Calu3 (cell line): ENCODE data around the gene YOD1. TPM values are rescaled to one million over a fixed set of nuclear protein-coding genes. Genes with fewer than 3 reads are reported as not detected.
A peak's percentile ranks its signal among the peaks of the same experiment; 100 is the strongest.

Experiments used
- BruUV-seq: library from RNA; stranded (reverse); fragments of 400-500 nt; replicated peaks from 2 replicates; lab custom pipeline; 2021; lab: Mats Ljungman, UMichigan
- CTCF ChIA-PET: fragments of 300-600 bp; sonication (Branson Sonifier 250); formaldehyde crosslinking; loops from one replicate; lab custom pipeline; 2022; ENCODE audit warnings: antibody characterized with exemption; lab: Charles Lee
- DNase-seq: peaks from one replicate; pipeline ENCODE4 v3.0.0; 2022
- H3K27ac Mint-ChIP-seq: one replicate; pipeline ENCODE4 v1.8.0; 2022; ENCODE audit warnings: mixed read lengths; ENCODE audit not compliant: unreplicated experiment
- H3K27me3 Mint-ChIP-seq: one replicate; pipeline ENCODE4 v1.8.0; 2022; ENCODE audit warnings: mixed read lengths; ENCODE audit not compliant: unreplicated experiment
- H3K36me3 Mint-ChIP-seq: one replicate; pipeline ENCODE4 v1.8.0; 2022; ENCODE audit warnings: mild to moderate bottlenecking, moderate library complexity, mixed read lengths; ENCODE audit not compliant: insufficient read depth, unreplicated experiment
- H3K4me1 Mint-ChIP-seq: one replicate; pipeline ENCODE4 v1.8.0; 2022; ENCODE audit warnings: mild to moderate bottlenecking, low read depth, mixed read lengths; ENCODE audit not compliant: unreplicated experiment
- H3K4me3 Mint-ChIP-seq: one replicate; pipeline ENCODE4 v1.8.0; 2022; ENCODE audit warnings: mild to moderate bottlenecking, low read depth, moderate library complexity, mixed read lengths; ENCODE audit not compliant: unreplicated experiment
- H3K9me3 Mint-ChIP-seq: one replicate; pipeline ENCODE4 v1.8.0; 2022; ENCODE audit warnings: low read depth, mixed read lengths; ENCODE audit not compliant: unreplicated experiment
- intact Hi-C: fragments of 100-400 bp; cut with micrococcal nuclease; formaldehyde crosslinking; loops from one replicate; pipeline ENCODE4 v1.10.0; 2022; ENCODE audit not compliant: unreplicated experiment
- total RNA-seq: library from RNA; stranded (reverse); gene quantifications from 2 replicates; pipeline ENCODE4 v1.2.3, GENCODE V29; 2022
- TF ChIP-seq, protein P1 (sequence below): fragments of 200-600 bp; IDR thresholded peaks from one replicate; pipeline ENCODE4 v1.8.0; 2022; ENCODE audit warnings: antibody characterized with exemption; ENCODE audit not compliant: unreplicated experiment

YOD1 gene
- total RNA-seq, 1 experiment from 2014 or later: 22.4 TPM

DNA sequence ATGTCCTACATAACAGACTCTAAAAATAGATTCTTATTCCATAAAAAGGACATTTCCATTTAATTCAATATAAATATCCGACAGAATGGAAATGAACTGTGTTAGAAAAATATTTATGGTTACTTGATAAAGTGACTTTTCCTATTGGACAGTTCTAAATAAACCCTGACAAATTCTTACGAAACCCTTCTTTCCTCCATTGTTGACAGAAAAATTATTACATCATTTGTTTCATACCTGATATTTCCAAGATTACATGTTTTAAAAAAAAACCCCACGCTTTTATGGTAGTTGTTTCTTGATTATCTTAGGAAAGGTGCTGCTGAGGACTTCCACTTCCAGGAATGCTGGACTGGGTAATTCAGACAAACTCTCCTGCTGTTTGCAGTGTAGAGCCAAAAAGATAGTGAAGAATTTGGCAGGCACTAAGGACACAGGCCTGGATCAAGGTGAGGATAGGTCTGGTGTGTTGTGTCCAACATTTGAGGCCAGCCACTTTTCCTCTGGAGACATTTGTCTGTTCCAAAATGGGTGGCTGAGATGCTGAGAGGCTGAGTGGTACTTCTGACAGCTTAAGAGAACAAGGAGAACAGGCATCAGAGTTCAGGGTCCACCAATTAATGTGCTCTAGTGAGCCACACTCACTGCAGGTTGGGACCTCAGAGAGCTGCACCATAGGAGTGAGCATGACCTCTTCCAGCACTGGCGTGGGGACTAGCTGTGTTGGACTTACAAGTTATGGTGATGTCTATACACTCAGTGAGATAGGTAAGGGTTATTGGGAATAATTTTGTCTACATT, 11.4 kb downstream of the YOD1 start:
- no peaks in the 10 kb centered on the region for H3K9me3 Mint-ChIP-seq
- BruUV-seq: no TSS peak
- no peak overlapping the region for H3K27ac Mint-ChIP-seq

DNA sequence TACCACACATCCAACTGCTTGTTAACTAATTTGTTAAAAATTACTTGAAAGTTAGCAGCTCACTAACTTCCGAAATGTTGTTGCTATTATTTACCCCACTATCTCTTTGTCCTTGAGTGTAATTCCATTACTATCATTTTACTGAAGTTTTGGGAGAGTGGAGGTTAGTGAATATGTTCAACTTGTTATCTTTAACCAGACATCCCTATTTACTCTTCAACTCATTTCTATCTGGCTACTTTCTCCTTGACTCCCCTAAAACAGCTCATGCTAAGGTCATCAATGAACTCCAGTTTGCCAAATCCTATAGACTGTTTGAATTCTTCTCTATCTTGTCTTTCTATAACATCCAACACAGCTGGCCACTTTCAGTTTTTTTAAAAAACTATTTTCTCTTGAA, 14.1 kb downstream of the YOD1 start:
- intact Hi-C loops: no loop called here
- no peak overlapping the region for H3K4me3 Mint-ChIP-seq
- no peaks in the 10 kb centered on the region for H3K27me3 Mint-ChIP-seq
- peaks cover 20% of the 10 kb centered on the region for H3K36me3 Mint-ChIP-seq
- no peak for DNase-seq
- peaks cover 8% of the 10 kb centered on the region for H3K4me1 Mint-ChIP-seq
- H3K9me3 Mint-ChIP-seq: no peaks in the 10 kb centered on the region
- CTCF ChIA-PET: no interaction called here
- TF ChIP-seq, protein P1, sequence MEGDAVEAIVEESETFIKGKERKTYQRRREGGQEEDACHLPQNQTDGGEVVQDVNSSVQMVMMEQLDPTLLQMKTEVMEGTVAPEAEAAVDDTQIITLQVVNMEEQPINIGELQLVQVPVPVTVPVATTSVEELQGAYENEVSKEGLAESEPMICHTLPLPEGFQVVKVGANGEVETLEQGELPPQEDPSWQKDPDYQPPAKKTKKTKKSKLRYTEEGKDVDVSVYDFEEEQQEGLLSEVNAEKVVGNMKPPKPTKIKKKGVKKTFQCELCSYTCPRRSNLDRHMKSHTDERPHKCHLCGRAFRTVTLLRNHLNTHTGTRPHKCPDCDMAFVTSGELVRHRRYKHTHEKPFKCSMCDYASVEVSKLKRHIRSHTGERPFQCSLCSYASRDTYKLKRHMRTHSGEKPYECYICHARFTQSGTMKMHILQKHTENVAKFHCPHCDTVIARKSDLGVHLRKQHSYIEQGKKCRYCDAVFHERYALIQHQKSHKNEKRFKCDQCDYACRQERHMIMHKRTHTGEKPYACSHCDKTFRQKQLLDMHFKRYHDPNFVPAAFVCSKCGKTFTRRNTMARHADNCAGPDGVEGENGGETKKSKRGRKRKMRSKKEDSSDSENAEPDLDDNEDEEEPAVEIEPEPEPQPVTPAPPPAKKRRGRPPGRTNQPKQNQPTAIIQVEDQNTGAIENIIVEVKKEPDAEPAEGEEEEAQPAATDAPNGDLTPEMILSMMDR: no peak
- no TSS peak for BruUV-seq
- no peak overlapping the region for H3K27ac Mint-ChIP-seq

More for the DNA sequence above, 11.4 kb downstream of the YOD1 start:
- Mint-ChIP-seq H3K27me3 (no peaks in the 10 kb centered on the region), H3K4me1 (peaks cover 16% of the 10 kb centered on the region), H3K36me3 (peaks cover 25% of the 10 kb centered on the region), H3K4me3 (no peak overlapping the region)
- intact Hi-C loops: no loop called here
- no peak for DNase-seq
- TF ChIP-seq, protein P1: no peak
- CTCF ChIA-PET: interaction anchor here (0.7 to 1.3 kb wide), 2 partner anchors 13 to 17 kb away, joined by 3 read pairs; partner anchors contain the start of gene PFKFB2

DNA sequence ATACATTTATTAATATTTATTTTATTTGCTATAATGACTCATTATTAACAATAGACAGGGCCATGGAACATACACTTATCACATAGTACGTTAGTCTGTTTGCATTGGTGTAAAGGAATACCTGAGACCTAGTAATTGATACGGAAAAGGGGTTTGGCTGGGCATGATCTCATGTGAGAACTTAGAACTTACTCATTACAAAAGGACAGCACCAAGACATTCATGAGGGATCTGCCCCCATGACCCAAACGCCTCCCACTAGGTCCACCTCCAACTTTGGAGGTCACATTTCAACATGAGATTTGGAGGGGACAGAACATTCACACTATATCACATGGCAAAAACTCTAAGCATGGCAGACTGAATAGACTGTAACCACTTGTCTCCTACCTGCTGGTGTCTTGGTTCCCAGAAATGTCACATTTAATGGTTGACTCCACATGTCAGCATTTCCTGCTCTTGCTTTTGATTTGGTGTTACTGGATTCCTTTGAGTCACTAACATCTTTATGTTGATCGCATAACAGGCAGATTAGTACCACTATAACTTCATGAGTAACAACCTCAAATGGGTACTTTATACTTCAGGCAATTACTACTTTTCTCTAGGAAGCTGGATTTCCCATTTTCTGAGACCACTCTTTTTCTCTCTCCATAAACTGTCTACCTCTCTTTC, 15.0 kb downstream of the YOD1 start:
- BruUV-seq: no TSS peak
- no peak overlapping the region for H3K27ac Mint-ChIP-seq
- H3K4me3 Mint-ChIP-seq: no peak overlapping the region
- H3K4me1 Mint-ChIP-seq: peaks cover 8% of the 10 kb centered on the region
- peaks cover 29% of the 10 kb centered on the region for H3K36me3 Mint-ChIP-seq
- H3K9me3 Mint-ChIP-seq: no peaks in the 10 kb centered on the region
- intact Hi-C loops: no loop called here
- CTCF ChIA-PET: interaction anchor here (1.5 kb wide), 2 partner anchors 14 to 31 kb away, joined by 3 to 5 read pairs; no protein-coding TSS in a partner anchor
- TF ChIP-seq, protein P1: no peak
- H3K27me3 Mint-ChIP-seq: no peaks in the 10 kb centered on the region
- DNase-seq: no peak

DNA sequence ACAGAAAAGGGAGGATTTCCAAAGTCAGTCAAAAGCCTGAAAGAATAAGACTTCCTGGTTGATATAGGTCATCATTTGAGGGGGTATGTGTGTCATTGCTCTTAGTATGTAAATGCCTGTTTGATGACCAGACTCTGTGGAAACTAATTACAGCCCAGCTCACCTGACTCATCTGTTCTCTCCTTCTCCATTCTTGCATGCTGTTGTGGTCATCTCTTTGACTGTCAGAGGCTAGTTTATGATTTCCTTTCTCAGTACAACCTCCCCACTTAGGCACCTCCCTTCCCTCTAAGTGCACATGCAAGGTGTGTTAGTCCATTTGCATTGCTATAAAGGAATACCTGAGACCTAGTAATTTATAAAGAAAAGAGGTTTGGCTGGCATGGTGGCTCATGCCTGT, 16.0 kb downstream of the YOD1 start:
- Mint-ChIP-seq H3K36me3 (peaks cover 39% of the 10 kb centered on the region), H3K9me3 (no peaks in the 10 kb centered on the region), H3K27ac (peak overlapping the region; percentile 20), H3K4me3 (no peak overlapping the region), H3K4me1 (peaks cover 10% of the 10 kb centered on the region), H3K27me3 (no peaks in the 10 kb centered on the region)
- CTCF ChIA-PET: interaction anchor here (1.5 kb wide), 2 partner anchors 15 to 30 kb away, joined by 3 to 5 read pairs; no protein-coding TSS in a partner anchor
- intact Hi-C loops: no loop called here
- TF ChIP-seq, protein P1: no peak
- no peak for DNase-seq
- no TSS peak for BruUV-seq
